Effector memory CD8-positive, alpha-beta T cell (primary cell): ENCODE data around the gene METRNL.
"Not testable (repeated sequence)": the region's sequence is repeated elsewhere in the genome, so short reads cannot be mapped to it uniquely, and the experiment has no call there.

Experiments used
- ATAC-seq: fragments of 150-1000 bp; cut with Tn5 transposase; replicated peaks from 2 replicates; pipeline ENCODE4 v1.10.0; 2021; ENCODE audit warnings: mild to moderate bottlenecking, moderate library complexity
- DNase-seq, 3 experiments: peaks; one replicate each; pipeline ENCODE4 v3.0.0; 2021
- H3K27ac Mint-ChIP-seq, 2 donors: one replicate each; pipeline ENCODE4 v1.8.0; 2022; ENCODE audit warnings: mild to moderate bottlenecking in 2 of 2, mixed read lengths in 2 of 2, moderate library complexity in 2 of 2
- H3K27me3 Mint-ChIP-seq, 2 donors: one replicate each; pipeline ENCODE4 v1.8.0; 2022; ENCODE audit warnings: mixed read lengths in 2 of 2
- H3K36me3 Mint-ChIP-seq: one replicate; pipeline ENCODE4 v1.8.0; 2022; ENCODE audit warnings: mild to moderate bottlenecking, moderate library complexity, mixed read lengths; ENCODE audit not compliant: insufficient read depth
- H3K4me1 Mint-ChIP-seq, 2 donors: one replicate each; pipeline ENCODE4 v1.8.0; 2022; ENCODE audit warnings: low read depth in 2 of 2, mixed read lengths in 2 of 2
- H3K4me3 Mint-ChIP-seq, 2 donors: one replicate each; pipeline ENCODE4 v1.8.0; 2022; ENCODE audit warnings: mild to moderate bottlenecking in 2 of 2, mixed read lengths in 2 of 2, moderate library complexity in 2 of 2
- H3K9me3 Mint-ChIP-seq, 2 donors: one replicate each; pipeline ENCODE4 v1.8.0; 2022; ENCODE audit warnings: mixed read lengths in 2 of 2

Gene METRNL

DNA sequence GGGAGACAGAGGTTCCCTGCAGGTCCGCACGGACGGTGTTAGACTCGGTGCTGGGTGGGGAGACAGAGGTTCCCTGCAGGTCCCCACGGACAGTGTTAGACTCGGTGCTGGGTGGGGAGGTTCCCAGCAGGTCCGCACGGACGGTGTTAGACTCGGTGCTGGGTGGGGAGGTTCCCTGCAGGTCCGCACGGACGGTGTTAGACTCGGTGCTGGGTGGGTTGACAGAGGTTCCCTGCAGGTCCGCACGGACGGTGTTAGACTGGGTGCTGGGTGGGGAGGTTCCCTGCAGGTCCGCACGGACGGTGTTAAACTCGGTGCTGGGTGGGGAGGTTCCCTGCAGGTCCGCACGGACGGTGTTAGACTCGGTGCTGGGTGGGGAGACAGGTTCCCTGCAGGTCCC, 24.2 kb upstream of the METRNL start:
- DNase-seq, H3K4me3 Mint-ChIP-seq, ATAC-seq, H3K27me3 Mint-ChIP-seq, H3K36me3 Mint-ChIP-seq, H3K9me3 Mint-ChIP-seq, H3K27ac Mint-ChIP-seq: not testable (repeated sequence)
- H3K4me1 Mint-ChIP-seq: peaks cover 14 to 20% of the 10 kb centered on the region in 2 donors

DNA sequence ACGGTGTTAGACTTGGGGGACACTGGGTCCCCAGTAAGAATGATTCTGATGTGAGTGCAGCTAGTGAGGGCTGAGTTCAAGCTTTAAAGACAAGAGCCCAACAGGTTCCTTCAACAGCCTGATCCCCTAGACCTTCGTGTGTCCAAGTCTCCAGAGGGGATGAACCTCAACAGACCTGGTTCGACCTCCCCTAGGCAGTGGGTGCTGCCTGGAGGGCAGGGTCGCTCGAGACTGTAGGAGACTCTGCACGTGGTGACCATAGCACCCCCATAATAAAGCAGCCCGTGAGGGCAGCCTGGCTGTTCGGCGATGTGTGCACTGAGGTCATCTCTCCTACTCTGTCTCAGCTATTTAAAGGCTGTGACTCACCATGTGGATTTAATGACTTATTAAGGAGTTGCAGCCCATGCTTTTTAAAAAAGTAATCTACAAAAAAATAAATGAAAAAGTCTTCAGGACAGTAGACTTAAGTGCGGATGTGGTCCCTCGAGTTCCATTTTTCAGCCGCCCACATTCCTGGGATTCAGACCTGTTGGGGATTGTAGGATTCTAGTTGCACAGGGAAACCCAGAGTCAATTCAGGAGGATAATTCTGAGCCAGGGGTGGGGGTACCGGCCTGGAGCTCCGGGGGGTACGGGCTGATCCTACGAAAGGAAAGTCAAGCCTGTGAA, 23.4 kb upstream of the METRNL start:
- peaks cover 7% of the 10 kb centered on the region for H3K36me3 Mint-ChIP-seq
- DNase-seq (no peak), ATAC-seq (no peak)
- no peak overlapping the region for H3K27ac Mint-ChIP-seq
- no peaks in the 10 kb centered on the region for H3K9me3 Mint-ChIP-seq
- H3K4me1 Mint-ChIP-seq: peaks cover 9 to 15% of the 10 kb centered on the region in 2 donors
- H3K4me3 Mint-ChIP-seq: no peak overlapping the region
- H3K27me3 Mint-ChIP-seq: no peaks in the 10 kb centered on the region

DNA sequence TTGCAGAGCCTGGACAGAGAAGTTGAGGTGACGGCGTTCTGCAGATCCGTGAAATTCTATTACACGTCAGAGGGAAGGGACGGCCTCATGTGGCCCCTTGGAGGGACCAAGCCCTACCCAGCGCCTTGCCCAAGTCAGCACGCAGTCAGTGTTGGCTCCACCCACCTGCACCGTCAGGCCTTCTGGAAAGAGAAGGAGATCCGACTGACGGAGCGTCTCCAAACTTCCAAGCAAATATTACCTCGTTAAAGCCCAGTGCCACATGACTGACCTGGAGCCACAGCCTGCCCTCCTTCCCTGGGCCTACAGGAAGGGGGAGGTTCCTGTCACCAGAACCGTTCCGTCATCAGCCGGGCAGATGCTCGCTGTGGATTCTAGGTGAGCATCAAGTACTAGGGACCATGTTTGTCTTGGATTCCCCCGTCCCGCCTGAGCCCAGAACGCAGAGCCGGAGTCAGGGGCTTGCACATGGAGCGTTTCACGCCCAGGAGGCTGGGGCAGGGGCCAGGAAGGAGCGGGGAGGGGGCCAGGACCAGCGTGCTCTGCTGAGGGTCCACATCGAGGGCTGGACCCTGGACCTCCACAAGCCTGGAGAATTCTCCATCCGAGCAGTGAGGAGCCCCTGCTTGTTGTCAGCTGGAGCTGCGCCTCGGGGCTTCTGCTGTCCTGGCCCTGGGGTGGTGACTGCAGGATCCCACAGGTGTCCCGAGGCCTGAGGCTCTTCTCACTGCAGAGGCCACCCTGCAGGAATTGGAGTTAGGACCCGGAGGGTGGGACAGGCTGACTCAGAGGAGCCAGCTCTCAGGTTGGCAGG, 22.6 kb upstream of the METRNL start:
- Mint-ChIP-seq H3K9me3 (no peaks in the 10 kb centered on the region), H3K36me3 (peaks cover 7% of the 10 kb centered on the region), H3K27ac (no peak overlapping the region), H3K4me3 (no peak overlapping the region), H3K27me3 (no peaks in the 10 kb centered on the region), H3K4me1 (peaks cover 9 to 15% of the 10 kb centered on the region in 2 donors)
- DNase-seq: no peak
- ATAC-seq: no peak

DNA sequence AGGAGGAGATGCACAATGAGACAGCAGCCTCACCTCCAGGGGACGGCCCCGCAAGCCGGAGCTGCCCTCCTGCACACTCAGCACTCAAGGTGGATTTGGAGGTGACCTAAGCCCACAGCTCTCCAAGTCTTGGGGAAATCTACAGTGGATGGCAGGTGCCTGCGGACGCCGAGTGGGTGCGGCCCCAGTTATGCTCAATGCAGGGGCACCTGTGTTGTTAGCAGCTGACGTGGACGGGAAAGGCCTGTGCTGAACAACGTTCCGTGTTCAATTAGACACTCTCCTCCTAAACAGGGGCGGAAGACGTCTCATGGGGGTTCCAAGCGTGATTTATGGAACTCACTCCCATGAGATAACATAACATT, 22.0 kb upstream of the METRNL start:
- Mint-ChIP-seq H3K4me1 (peaks cover 9 to 12% of the 10 kb centered on the region in 2 donors), H3K36me3 (peaks cover 7% of the 10 kb centered on the region), H3K4me3 (no peak overlapping the region), H3K27me3 (no peaks in the 10 kb centered on the region), H3K27ac (no peak overlapping the region), H3K9me3 (no peaks in the 10 kb centered on the region)
- ATAC-seq (no peak), DNase-seq (no peak)

DNA sequence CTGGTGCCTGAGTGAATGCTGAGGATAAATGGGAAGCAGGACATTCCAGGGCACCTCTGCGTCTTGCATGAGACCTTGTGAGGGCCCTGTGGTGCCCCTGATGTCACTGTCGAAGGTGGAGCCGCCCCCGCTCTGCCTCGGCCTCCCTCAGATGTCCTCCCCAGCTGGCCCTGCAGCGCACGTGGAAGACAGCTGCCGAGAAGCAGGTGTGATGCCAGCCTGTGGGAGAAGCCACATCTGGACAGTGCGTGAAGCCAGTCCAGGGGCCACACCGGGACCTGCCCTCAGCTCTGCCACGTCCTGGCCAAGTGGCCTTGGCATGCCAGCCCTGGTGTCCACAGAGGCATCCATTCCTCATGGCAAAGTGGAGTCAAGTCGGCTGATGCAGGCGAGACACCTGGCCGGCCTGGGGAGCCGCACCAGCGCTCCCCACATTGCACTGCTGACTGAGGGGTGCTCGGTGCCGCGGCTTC, 21.6 kb upstream of the METRNL start:
- H3K4me1 Mint-ChIP-seq: peaks cover 9 to 12% of the 10 kb centered on the region in 2 donors
- H3K36me3 Mint-ChIP-seq: peaks cover 7% of the 10 kb centered on the region
- no peak overlapping the region for H3K4me3 Mint-ChIP-seq
- ATAC-seq (no peak), DNase-seq (no peak)
- no peaks in the 10 kb centered on the region for H3K9me3 Mint-ChIP-seq
- no peak overlapping the region for H3K27ac Mint-ChIP-seq
- no peaks in the 10 kb centered on the region for H3K27me3 Mint-ChIP-seq

DNA sequence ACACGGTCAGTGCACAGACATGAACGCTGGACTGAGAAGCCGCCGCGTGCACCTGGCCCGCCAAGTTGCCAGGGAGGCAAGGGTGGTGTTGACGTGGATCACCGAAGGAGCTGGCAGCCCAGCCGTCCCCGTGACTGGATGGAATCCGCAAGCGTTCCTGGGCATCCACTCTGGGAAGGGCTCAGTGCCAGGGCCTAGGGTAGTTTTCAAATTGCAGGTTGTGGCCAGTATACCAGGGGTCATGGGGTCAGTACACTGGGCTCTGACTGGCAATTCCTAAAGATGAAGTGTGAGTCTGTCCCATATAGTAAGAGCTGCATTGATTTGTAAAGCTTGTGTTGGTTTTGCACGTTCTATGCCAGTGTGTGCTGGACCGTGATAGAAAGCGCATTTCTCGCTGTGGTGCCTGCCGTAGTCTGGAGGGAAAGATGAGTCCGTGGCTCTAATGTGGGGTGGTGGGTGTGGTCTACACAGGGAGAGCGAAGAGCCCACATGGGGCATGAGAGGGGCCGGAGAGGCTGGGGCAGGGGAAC, 21.1 kb upstream of the METRNL start:
- Mint-ChIP-seq H3K4me1 (peaks cover 9 to 12% of the 10 kb centered on the region in 2 donors), H3K27ac (peak overlapping the region; percentile 21 to 44), H3K9me3 (no peaks in the 10 kb centered on the region), H3K36me3 (peaks cover 7% of the 10 kb centered on the region), H3K4me3 (no peak overlapping the region), H3K27me3 (no peaks in the 10 kb centered on the region)
- ATAC-seq (no peak), DNase-seq (no peak)

DNA sequence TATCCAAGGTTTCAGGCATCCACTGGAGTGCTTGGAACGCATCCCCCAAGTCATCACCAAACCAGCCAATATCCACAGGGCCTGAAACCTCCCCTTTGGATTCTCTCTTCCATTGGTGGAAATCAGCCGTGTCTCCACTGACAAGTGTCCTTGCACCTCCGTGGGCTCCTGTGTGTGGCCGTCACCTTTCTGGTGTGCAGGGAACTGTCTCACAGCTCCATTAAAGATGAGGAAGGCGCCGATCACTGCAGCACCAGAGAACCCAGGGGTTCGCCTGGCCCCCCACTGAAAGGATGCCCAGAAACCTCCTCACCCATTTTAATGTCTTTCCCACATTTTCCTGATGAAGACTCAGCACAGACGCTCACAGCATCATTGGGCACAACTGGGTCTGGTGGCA, 17.8 kb upstream of the METRNL start:
- H3K4me1 Mint-ChIP-seq: peaks cover 0 to 5% of the 10 kb centered on the region in 2 donors
- peaks cover 11% of the 10 kb centered on the region for H3K36me3 Mint-ChIP-seq
- H3K4me3 Mint-ChIP-seq: no peak overlapping the region
- DNase-seq (no peak), ATAC-seq (no peak)
- no peak overlapping the region for H3K27ac Mint-ChIP-seq
- H3K27me3 Mint-ChIP-seq: no peaks in the 10 kb centered on the region
- H3K9me3 Mint-ChIP-seq: no peaks in the 10 kb centered on the region

DNA sequence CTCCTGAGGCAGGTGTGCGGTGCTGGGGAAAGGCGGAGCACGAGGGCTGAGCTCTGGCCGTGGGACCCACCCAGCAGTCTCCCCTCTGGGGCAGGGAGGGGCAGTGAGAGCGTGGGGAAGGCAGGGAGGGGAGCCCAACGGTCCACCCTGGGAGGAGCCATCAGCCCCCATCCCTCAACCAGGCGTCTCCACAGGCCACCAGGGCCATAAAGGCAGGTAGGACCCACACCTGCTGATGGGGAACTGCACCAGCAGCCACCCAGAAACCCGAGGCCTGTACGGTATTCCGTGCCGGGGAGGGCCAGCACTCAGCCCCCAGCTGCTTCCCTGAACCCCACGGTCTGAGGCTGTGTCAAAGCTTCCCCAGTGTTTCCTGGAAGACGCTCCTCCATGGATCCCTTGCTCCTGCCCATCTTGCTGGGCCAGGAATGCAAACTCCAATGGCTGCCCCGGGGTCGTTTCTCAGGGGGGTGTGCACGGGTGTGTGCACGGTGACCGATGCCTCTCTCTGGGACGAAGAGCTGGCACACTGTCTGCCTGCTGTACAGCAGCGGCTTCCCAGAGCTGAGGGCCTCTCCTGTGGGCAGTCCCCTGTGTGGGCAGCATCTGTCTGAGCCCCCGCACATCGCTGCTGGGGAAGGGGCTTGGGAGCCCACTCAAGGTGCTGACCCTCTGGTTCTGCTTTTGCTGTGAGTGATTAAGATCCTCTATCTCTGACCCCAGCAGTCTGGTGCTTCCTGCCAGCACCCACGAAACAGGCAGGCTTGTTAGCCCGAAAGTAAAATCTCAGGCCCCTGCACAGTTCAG, 17.2 kb upstream of the METRNL start:
- Mint-ChIP-seq H3K4me1 (peaks cover 0 to 5% of the 10 kb centered on the region in 2 donors), H3K4me3 (no peak overlapping the region), H3K36me3 (peaks cover 11% of the 10 kb centered on the region), H3K27ac (no peak overlapping the region), H3K27me3 (no peaks in the 10 kb centered on the region), H3K9me3 (no peaks in the 10 kb centered on the region)
- no peak for DNase-seq
- ATAC-seq: no peak

DNA sequence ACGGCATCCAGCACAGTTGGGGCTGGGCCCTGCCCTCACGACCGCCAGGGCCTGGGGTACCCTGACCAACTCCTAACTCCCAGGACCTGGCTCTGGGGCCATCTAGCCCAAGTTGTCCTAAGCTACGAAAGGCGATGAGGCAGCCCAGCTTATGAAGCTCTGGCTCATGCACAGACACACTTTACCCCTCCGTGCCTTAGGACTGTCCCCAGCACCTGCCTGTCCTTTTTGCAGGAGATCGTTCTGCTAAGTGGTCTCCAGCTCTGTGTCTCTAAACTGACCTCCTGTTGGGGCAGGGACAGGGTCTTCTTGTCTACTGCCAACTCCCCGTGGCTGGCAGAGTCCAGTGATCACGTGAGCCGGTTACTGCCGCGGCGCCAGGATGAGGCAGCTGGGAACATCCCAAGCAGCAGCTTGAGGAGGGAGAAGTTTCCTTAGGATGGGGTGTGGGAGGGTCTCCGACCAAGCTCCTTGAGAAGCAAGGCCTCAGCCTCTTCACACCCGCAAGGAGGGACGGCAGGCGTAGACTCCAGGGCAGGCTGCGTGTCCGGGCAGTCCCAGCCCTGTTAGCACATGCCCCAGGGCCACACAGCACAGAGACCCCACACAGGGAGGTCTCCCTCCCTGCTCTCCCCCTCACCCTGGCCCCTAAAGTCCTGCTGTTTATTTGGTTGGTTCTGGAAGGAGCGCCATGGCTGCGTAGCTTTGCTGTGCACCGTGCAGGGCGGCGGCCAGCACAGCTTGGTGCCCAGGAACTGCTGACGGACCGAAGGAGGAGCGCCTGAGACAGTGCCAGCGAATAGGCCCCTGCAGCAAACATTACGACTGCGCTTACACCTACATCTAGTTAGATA, 16.4 kb upstream of the METRNL start:
- no peak overlapping the region for H3K4me3 Mint-ChIP-seq
- DNase-seq (no peak), ATAC-seq (no peak)
- H3K27me3 Mint-ChIP-seq: no peaks in the 10 kb centered on the region
- H3K9me3 Mint-ChIP-seq: no peaks in the 10 kb centered on the region
- H3K36me3 Mint-ChIP-seq: peaks cover 15% of the 10 kb centered on the region
- no peak overlapping the region for H3K27ac Mint-ChIP-seq
- H3K4me1 Mint-ChIP-seq: peaks cover 0 to 3% of the 10 kb centered on the region in 2 donors

DNA sequence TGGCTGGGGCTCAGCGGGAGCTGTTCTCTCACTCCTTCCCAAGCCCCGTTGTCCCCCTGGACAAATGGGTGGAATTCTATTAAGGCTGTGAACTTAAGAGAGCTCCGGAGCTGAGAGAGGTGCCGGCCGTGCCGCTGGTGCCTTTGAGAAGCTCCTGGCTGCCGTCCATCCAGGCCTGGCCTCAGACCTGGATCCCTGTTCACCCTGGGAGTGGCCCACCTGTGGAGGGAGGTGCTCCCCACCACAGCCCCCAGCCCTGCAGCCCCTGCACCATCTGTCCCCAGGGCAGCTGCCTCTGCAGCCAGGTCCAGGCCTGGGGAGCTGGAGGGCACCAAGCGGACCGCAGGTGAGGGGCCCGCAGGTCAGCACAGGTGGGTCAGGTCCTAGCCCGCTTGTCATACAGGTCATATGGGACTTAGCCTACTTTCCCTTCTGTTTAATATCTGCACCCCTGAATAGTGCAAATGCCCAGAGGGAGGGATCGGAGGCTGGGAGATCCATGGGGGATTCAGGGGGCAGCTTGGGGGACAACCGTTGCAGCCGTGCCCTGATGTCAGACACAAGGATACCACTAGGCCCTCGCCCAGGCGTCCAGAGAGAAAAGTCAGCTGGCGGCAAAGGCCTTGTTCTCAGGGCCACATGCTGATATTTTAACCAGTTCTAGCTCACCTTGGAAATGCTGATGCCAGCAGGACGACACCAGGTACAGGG, 15.2 kb upstream of the METRNL start:
- no peak for DNase-seq
- Mint-ChIP-seq H3K9me3 (no peaks in the 10 kb centered on the region), H3K27me3 (no peaks in the 10 kb centered on the region), H3K36me3 (peaks cover 15% of the 10 kb centered on the region), H3K27ac (no peak overlapping the region), H3K4me3 (no peak overlapping the region), H3K4me1 (peaks cover 4% of the 10 kb centered on the region in 2 donors)
- no peak for ATAC-seq

DNA sequence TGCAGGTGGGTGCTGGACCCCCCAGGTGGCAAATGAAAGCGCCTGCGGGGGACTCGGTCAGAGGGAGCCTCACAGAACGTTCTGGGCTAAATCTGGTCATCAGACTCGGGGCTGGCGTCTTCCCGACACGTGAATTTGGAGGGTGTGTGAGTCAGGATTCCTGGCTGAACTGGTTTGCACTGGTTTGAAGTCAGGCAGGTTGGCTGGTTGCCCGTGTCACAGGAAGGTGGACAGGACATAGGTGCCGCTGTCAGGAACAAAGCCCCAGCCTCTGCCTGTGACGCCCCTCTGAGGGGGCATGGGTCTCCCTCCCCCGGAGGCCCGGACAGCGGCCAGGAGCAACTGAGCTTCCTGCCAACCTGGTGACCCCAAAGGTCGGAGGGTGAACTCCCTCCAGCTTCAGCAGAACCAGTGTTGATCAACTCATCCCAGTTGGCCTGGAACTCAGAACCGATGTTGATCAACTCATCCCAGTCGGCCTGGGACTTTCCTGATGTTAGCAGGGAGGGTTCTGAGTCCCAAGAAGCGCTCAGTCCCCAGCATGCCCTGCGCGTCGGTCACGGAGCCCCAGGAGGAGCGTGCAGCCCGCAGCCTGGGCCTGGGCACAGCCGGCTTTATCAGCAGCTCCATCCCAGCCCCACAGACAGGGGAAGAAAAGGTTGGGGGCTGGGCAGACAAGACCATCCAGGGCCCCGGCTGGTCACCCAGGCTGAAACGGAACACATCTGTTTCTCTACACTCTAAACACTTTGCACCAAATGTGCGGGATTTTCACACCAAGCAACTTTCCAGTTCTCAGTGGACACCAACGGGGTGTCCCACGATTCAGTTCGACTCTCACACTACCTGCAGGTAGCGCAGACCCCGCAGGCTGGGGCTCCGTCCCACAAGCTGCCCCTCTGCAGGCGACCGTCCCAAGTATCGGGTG, 14.4 kb upstream of the METRNL start:
- Mint-ChIP-seq H3K4me3 (no peak overlapping the region), H3K27me3 (no peaks in the 10 kb centered on the region), H3K9me3 (no peaks in the 10 kb centered on the region), H3K4me1 (peaks cover 5 to 8% of the 10 kb centered on the region in 2 donors), H3K27ac (no peak overlapping the region), H3K36me3 (peaks cover 14% of the 10 kb centered on the region)
- ATAC-seq (no peak), DNase-seq (no peak)
